PC-9 (cell line): ENCODE measurements around the gene EHBP1. TPM values are rescaled to one million over a fixed set of nuclear protein-coding genes. Genes with fewer than 3 reads are reported as not detected.

Experiments
- BruUV-seq: library from RNA; stranded (reverse); fragments of 400-500 nt; replicated peaks from 2 replicates; lab custom pipeline; 2021; lab: Mats Ljungman, UMichigan
- CTCF ChIA-PET: fragments of 300-600 bp; sonication (Branson Sonifier 250); formaldehyde crosslinking; loops from one replicate; lab custom pipeline; 2022; ENCODE audit warnings: antibody characterized with exemption; lab: Charles Lee
- POLR2A ChIA-PET: fragments of 300-600 bp; sonication (Branson Sonifier 250); formaldehyde crosslinking; loops from one replicate; lab custom pipeline; 2022; ENCODE audit warnings: antibody characterized with exemption; ENCODE audit not compliant: unreplicated experiment; lab: Charles Lee
- DNase-seq, 2 experiments: peaks; one replicate each; pipeline versions ENCODE4 v3.0.0 to v3.0.0-alpha.2; 2015 to 2022; ENCODE audit warnings: mixed read lengths in 1 of 2
- H2AFZ ChIP-seq: fragments of 200-600 bp; sonication (generic); 2 replicates; pipeline ENCODE4 v1.8.1; 2017; ENCODE audit warnings: antibody characterized with exemption
- H3F3A ChIP-seq: fragments of 200-600 bp; sonication (generic); 2 replicates; pipeline ENCODE4 v1.8.1; 2017; ENCODE audit warnings: antibody characterized with exemption, mild to moderate bottlenecking, low read depth; ENCODE audit not compliant: insufficient read depth
- H3K27ac ChIP-seq: fragments of 200-600 bp; sonication (generic); 2 replicates; pipeline ENCODE4 v1.6.1; 2016; ENCODE audit warnings: mixed run types
- H3K27me3 ChIP-seq: fragments of 200-600 bp; sonication (generic); 2 replicates; pipeline ENCODE4 v1.6.1; 2016; ENCODE audit warnings: low read depth, mixed run types; ENCODE audit not compliant: insufficient read depth
- H3K36me3 ChIP-seq: fragments of 200-600 bp; sonication (generic); 2 replicates; pipeline ENCODE4 v1.6.1; 2016; ENCODE audit warnings: low read depth, mixed run types
- H3K4me1 ChIP-seq: fragments of 200-600 bp; sonication (generic); replicated peaks from 2 replicates; pipeline ENCODE4 v1.6.1; 2016; ENCODE audit warnings: mixed run types; ENCODE audit not compliant: insufficient read depth
- H3K4me2 ChIP-seq: fragments of 200-600 bp; sonication (generic); 2 replicates; pipeline ENCODE4 v1.6.1; 2017; ENCODE audit warnings: mixed run types
- H3K4me3 ChIP-seq: fragments of 200-600 bp; sonication (generic); 2 replicates; pipeline ENCODE4 v1.6.1; 2016; ENCODE audit warnings: mixed run types
- H3K79me2 ChIP-seq: fragments of 200-600 bp; sonication (generic); 2 replicates; pipeline ENCODE4 v1.6.1; 2017; ENCODE audit warnings: low read depth, mixed run types
- H3K9me2 ChIP-seq: fragments of 200-600 bp; sonication (generic); 2 replicates; pipeline ENCODE4 v1.8.1; 2017; ENCODE audit warnings: mild to moderate bottlenecking; ENCODE audit not compliant: insufficient read depth
- H3K9me3 ChIP-seq: fragments of 200-600 bp; sonication (generic); 2 replicates; pipeline ENCODE4 v1.8.1; 2016; ENCODE audit warnings: low read depth; ENCODE audit not compliant: insufficient read depth
- H4K20me1 ChIP-seq: fragments of 200-600 bp; sonication (generic); 2 replicates; pipeline ENCODE4 v1.8.1; 2017; ENCODE audit not compliant: insufficient read depth
- CTCF ChIP-seq: fragments of 200-600 bp; sonication (generic); conservative IDR thresholded peaks from 2 replicates; pipeline ENCODE4 v1.6.1; 2017; ENCODE audit warnings: mixed run types, antibody characterized with exemption, mild to moderate bottlenecking, moderate library complexity
- EZH2 ChIP-seq: fragments of 200-600 bp; sonication (generic); IDR thresholded peaks from 2 replicates; pipeline ENCODE4 v1.8.0; 2017; ENCODE audit warnings: antibody characterized with exemption, low read depth
- intact Hi-C: fragments of 100-400 bp; cut with micrococcal nuclease; formaldehyde crosslinking; loops from one replicate; pipeline ENCODE4 v1.10.0; 2022; ENCODE audit not compliant: unreplicated experiment
- total RNA-seq: library from RNA; stranded (reverse); gene quantifications from 2 replicates; pipeline ENCODE4 v1.2.3, GENCODE V29; 2021

The EHBP1 gene
- total RNA-seq, 1 experiment from 2014 or later = 100 TPM

- no peaks in the 10 kb centered on the region for H3K27me3 ChIP-seq
- H3K4me2 ChIP-seq = no peak overlapping the region
- H3K4me3 ChIP-seq = no peak overlapping the region
- no peak overlapping the region for H3K27ac ChIP-seq
- H3K79me2 ChIP-seq = no peaks in the 10 kb centered on the region
- no peaks in the 10 kb centered on the region for H3K9me2 ChIP-seq
- intact Hi-C loops = no loop called here
- H3K9me3 ChIP-seq = no peaks in the 10 kb centered on the region
- H3F3A ChIP-seq = no peaks in the 10 kb centered on the region
- no peaks in the 10 kb centered on the region for H3K4me1 ChIP-seq
- H3K36me3 ChIP-seq = no peaks in the 10 kb centered on the region
- no peak for DNase-seq
- CTCF ChIA-PET = no interaction called here
- POLR2A ChIA-PET = interaction anchor here (0.6 kb wide), 1 partner anchor 96 kb away, joined by 14 read pairs; no protein-coding TSS in a partner anchor
- H4K20me1 ChIP-seq = no peaks in the 10 kb centered on the region
- no peak overlapping the region; the same call in 1 of the 2 replicates for H2AFZ ChIP-seq
- no TSS peak for BruUV-seq
- TF ChIP-seq EZH2 = no peak
- TF ChIP-seq CTCF = no peak
Measured at GRCh38 chr2:62698653-62699052, 6.9 kb upstream of the EHBP1 start.

- DNase-seq = no peak
- H3K4me2 ChIP-seq = peak overlapping the region; percentile 95
- BruUV-seq = TSS peak; percentile 99
- TF ChIP-seq CTCF (no peak), EZH2 (no peak)
- CTCF ChIA-PET = no interaction called here
- peak overlapping the region; percentile 65 for H3K4me3 ChIP-seq
- no peaks in the 10 kb centered on the region for H3K9me2 ChIP-seq
- H3K36me3 ChIP-seq = peaks cover 19% of the 10 kb centered on the region
- H3K27ac ChIP-seq = peak overlapping the region; percentile 80
- POLR2A ChIA-PET = interaction anchor here (0.6 to 1.0 kb wide), 5 partner anchors 8 to 1787 kb away, joined by 3 to 11 read pairs (median 4); no protein-coding TSS in a partner anchor
- peaks cover 37% of the 10 kb centered on the region for H3K4me1 ChIP-seq
- H3K79me2 ChIP-seq = peaks cover 36% of the 10 kb centered on the region
- peaks cover 7% of the 10 kb centered on the region; the same call in 1 of the 2 replicates for H3F3A ChIP-seq
- H2AFZ ChIP-seq = peak overlapping the region; percentile 85
- H4K20me1 ChIP-seq = no peaks in the 10 kb centered on the region
- H3K27me3 ChIP-seq = no peaks in the 10 kb centered on the region
- peaks cover 12% of the 10 kb centered on the region; the same call in 1 of the 2 replicates for H3K9me3 ChIP-seq
- intact Hi-C loops = loop anchor here (1.0 to 5.0 kb wide), 6 partner anchors 43 to 397 kb away; no protein-coding TSS in a partner anchor
Measured at GRCh38 chr2:62704654-62705006, 883 bp upstream of the EHBP1 start.

- intact Hi-C loops = loop anchor here (1.0 to 5.0 kb wide), 6 partner anchors 45 to 399 kb away; no protein-coding TSS in a partner anchor
- TF ChIP-seq CTCF (peak; percentile 44), EZH2 (no peak)
Measured at GRCh38 chr2:62705859-62706720, 577 bp downstream of the EHBP1 start.

More at GRCh38 chr2:62705859-62706720, 577 bp downstream of the EHBP1 start:
- Histone ChIP-seq H3K27ac (peak overlapping the region; percentile 62), H3K79me2 (peaks cover 48% of the 10 kb centered on the region), H3K27me3 (no peaks in the 10 kb centered on the region), H2AFZ (peak overlapping the region; percentile 81), H3K36me3 (peaks cover 31% of the 10 kb centered on the region), H3K9me2 (no peaks in the 10 kb centered on the region), H3F3A (peaks cover 7% of the 10 kb centered on the region; the same call in 1 of the 2 replicates), H4K20me1 (no peaks in the 10 kb centered on the region), H3K4me1 (peaks cover 37% of the 10 kb centered on the region), H3K9me3 (peaks cover 19% of the 10 kb centered on the region; the same call in 1 of the 2 replicates), H3K4me2 (peak overlapping the region; percentile 94), H3K4me3 (peak overlapping the region; percentile 73)
- no TSS peak for BruUV-seq
- ChIA-PET POLR2A (interaction anchor here (0.6 to 0.8 kb wide), 3 partner anchors 51 to 1139 kb away, joined by 3 to 13 read pairs (median 4); no protein-coding TSS in a partner anchor), CTCF (interaction anchor here (0.8 kb wide), 1 partner anchor 998 kb away, joined by 3 read pairs; no protein-coding TSS in a partner anchor)
- peak; percentile 51 to 59 for DNase-seq
